ENCODE measurements around the gene SENP5.
"Not testable (repeated sequence)": the region's sequence is repeated elsewhere in the genome, so short reads cannot be mapped to it uniquely, and the experiment has no call there.

The SENP5 gene

GRCh38 chr3:196867507-196868296 lies at the start of gene SENP5:
TSS of gene SENP5 (plus strand) at chr3:196867920. CDS start at chr3:196885182, 17,262 bp downstream.
- DNase-seq (ENCODE audit: low read depth, low spot score) = peak; percentile 79

DNA sequence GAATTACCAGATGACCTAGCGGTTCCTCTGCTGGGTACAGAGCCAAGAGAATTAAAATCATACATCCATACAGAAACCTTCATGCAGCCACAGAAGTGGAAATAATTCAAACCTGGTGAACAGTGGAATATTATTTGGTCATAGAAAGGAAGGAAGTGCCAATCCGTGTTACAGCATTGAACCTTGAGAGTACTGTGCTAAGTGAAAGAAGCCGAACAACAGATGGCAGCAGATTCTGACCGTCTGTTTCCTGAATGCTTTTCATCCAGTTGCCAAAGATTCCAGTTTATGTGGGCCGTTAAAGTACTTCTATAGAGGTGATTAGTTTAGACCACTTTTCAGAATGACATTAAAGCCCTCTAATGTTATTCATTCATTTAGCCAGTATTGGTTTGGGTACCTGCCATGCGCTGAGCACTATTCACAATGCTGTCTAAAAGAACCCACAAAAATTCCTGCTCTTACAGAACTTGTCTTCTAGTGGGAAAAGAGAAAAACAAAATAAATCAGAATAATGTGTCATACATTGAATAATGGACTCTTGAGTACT lies 45.8 kb upstream of the SENP5 start:
- DNase-seq (ENCODE audit: low read depth, low spot score) = no peak

DNA sequence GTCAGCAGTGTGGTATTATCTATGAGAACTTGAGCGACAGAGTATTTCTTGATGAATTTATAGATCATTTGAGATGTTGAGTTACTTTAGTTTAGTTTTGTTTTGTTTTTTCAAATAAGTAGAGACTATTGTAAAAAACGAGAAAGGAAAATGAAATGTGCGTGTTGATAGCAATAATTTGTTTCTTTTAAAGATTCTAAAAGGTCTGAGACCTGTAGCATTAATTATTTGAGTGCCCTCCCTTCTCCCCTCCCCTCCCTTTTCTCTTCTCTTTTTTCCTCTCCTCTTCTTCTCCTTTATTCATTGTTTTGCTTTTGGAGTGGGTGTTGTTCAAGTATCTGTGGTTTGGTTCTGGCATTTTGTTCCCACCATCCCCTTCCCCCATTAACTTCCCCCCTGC lies 38.1 kb upstream of the SENP5 start:
- DNase-seq (ENCODE audit: low read depth, low spot score) = not testable (repeated sequence)

- DNase-seq (ENCODE audit: low read depth, low spot score) = no peak
Observed at GRCh38 chr3:196835086-196835485, 32.6 kb upstream of the SENP5 start.

- DNase-seq (ENCODE audit: low read depth, low spot score) = not testable (repeated sequence)
Observed at GRCh38 chr3:196836626-196837025, 31.1 kb upstream of the SENP5 start.

- peak; percentile 51 for DNase-seq (ENCODE audit: low read depth, low spot score)
Observed at GRCh38 chr3:196837819-196838420, 29.8 kb upstream of the SENP5 start.

DNA sequence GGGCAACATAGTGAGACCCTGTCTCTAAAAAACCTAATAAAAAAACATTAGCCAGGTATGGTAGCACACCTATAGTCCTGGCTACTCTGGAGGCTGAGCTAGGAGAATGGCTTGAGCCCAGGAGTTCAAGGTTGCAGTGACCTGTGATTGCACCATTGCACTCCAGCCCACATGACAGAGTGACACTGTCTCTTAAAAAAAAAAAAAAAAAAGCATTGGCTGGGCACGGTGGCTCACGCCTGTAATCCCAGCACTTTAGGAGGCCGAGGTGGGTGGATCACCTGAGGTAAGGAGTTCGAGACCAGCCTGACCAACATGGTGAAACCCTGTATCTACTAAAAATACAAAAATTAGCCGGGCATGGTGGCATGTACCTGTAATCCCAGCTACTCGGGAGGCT lies 28.4 kb upstream of the SENP5 start:
- DNase-seq (ENCODE audit: low read depth, low spot score) = not testable (repeated sequence)

DNA sequence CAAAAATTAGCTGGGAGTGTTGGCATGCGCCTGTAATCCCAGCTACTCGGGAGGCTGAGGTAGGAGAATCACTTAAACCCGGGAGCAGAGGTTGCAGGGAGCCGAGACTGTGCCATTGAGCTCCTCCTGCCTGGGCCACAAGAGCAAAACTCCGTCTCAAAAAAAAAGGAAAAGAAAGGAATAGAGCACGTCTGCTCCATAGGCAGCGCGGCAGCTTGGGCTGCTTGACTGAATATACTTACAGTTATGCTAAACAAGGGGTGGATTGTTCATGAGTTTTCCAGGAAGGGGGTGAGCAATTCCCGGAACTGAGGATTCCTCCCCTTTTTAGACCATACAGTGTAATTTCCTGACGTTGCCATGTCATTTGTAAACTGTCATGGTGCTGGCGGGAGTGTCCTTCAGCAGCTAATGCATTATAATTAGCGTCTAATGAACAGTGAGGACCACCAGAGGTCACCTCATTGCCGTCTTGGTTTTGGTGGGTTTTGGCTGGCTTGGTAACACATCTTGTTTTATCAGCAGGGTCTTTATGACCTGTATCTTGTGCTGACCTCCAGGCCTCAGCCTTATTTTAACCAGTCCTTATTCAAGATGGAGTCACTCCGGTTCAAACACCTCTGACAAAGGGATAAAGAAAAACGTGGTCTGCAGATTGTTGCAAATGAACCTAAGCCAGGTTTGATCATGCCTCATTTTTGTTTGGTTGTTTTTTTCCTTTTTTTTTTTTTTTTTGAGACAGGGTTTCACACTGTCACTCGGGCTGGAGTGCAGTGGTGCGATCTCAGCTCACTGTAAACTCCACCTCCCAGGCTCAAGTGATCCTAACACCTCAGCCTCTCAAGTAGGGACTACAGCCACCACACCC lies 24.9 kb upstream of the SENP5 start:
- DNase-seq (ENCODE audit: low read depth, low spot score) = no peak

- DNase-seq (ENCODE audit: low read depth, low spot score) = no peak
Observed at GRCh38 chr3:196843435-196844110, 24.1 kb upstream of the SENP5 start.

DNA sequence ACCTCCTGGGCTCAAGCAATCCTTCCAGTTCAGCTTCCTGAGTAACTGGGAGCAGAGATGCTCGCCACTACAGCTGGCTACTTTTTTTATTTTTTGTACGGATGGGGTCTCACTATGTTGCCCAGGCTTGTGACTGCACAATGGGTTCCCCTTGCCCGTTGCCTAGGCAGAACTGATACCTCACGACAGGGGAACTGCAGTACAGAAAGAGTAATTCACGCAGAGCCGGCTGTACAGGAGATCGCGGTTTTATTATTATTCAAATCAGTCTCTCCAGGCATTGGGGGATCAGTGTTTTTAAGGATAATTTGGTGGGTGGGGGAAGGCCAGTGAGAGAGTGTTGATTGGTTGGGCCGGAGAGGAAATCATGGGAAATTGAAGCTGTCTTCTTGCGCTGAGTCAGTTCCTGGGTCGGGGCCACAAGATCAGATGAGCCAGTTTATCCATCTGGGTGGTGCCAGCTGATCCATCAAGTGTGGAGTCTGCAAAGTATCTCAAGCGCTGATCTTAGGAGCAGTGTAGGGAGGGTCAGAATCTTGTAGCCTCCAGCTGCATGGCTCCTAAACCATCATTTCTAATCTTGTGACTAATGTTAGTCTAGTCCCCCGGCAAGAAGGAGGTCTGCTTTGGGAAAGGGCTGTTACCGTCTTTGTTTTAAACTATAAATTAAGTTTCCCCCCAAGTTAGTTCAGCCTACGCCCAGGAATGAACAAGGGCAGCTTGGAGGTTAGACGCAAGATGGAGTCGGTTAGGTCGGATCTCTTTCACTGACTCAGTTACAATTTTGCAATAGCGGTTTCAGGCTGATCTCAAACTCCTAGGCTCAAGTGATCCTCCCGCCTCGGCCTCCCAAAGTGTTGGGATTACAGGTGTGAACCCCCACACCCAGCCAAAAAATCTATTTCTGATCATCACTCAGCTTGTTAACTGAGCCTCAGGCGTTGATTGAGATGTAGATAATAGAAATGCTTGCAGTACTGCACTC lies 23.2 kb upstream of the SENP5 start:
- not testable (repeated sequence) for DNase-seq (ENCODE audit: low read depth, low spot score)

- DNase-seq (ENCODE audit: low read depth, low spot score) = not testable (repeated sequence)
Observed at GRCh38 chr3:196848375-196848774, 19.3 kb upstream of the SENP5 start.

GRCh38 chr3:196849180-196849741 lies 18.5 kb upstream of the SENP5 start:
- DNase-seq (ENCODE audit: low read depth, low spot score) = no peak

GRCh38 chr3:196863000-196863399 lies 4.7 kb upstream of the SENP5 start:
- not testable (repeated sequence) for DNase-seq (ENCODE audit: low read depth, low spot score)

DNA sequence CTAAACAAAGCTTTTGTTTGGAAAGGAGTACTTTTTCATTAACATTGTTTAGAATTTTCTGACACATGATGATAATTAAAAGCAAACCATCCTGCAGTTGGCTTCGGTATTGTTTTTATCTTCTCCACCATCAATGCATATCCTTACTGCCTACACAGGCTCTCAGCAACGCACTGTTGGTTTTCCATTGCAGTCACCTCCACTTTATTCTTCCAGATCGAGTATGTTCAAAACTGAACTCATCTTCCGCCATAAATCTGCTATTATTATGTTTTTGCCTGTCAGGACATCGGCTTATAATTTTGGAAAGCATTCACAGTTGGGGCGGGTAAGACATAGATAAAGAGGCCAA lies 589 bp upstream of the SENP5 start:
- DNase-seq (ENCODE audit: low read depth, low spot score) = no peak

DNA sequence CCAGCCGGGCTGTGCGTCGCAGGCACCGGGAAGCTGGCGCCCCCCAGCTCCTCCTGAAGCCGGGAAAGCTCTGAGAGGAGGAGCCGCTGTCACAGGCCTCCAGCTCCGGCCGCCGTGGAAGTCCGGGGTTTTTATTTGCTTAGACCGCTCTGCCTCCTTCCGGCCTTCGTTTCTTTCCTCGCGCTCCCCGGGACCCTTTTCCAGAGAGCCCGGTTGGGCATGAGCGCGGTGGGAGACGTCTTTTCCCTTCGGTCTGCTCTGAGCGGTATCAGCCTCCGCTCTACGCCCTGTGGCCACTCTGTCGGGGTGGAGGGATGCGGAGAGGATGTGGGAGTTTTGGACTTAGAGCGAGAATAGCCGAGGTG lies 559 bp downstream of the SENP5 start:
- no peak for DNase-seq (ENCODE audit: low read depth, low spot score)

DNA sequence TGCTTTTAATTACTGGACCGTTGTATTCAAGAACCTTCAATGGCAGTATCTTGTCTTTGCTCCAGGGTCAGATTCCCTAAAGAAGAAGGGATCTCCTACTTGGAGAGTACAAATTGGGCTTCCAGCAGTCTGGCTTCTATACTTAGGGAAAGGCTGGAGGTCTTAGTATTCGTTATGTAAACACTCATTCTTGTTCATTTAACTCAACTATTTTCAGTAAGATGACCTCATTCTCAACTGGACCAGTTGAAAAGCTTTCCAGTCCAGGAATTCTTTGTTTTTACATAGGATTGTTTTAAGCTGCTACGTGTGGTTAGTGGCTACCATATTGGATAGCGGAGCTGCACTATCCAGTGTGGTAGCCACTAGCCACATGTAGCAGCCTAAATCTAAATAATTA lies 4.6 kb downstream of the SENP5 start:
- no peak for DNase-seq (ENCODE audit: low read depth, low spot score)

GRCh38 chr3:196874511-196875094 lies 6.9 kb downstream of the SENP5 start:
- not testable (repeated sequence) for DNase-seq (ENCODE audit: low read depth, low spot score)

DNA sequence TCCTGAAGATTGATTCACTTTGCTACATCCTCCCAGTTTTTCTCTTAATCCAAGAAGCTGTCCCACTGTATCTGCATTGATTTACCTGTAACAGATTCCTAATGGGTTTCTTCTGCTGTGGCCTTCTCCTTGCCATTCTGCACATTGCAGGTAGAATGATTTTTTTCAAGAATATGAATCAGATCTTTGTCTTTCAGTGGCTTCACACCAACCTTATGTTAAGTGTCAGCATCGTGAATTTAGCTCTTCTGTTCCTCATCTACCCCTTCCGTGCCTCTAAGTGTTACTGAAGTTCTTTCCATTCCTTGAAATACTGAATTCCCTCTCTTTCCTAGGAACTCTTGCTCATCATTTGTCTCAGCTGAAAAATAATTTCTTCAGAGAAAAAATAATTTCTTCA lies 7.5 kb downstream of the SENP5 start:
- no peak for DNase-seq (ENCODE audit: low read depth, low spot score)

DNA sequence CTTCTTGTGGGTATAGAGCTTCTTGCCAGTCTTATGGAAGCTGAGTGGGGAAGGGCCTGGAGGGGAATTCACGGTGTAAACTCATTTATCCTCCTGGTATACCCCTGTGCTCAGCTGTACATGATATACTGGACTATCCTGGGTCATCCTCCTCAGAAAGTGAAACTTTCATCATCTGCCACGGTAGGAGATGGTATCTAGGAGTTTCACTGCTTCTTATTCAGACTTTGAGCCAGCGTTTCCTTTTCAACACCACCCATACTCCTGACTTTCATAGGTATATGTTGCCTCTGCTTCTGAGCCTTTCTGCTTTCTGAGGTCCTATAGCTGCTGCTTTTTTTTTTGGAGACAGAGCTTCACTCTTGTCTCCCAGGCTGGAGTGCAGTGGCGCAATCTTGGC lies 15.6 kb downstream of the SENP5 start:
- no peak for DNase-seq (ENCODE audit: low read depth, low spot score)

- DNase-seq (ENCODE audit: low read depth, low spot score) = no peak
Observed at GRCh38 chr3:196886144-196886543, 18.4 kb downstream of the SENP5 start.
